Epithelial cell of esophagus (primary cell): ENCODE data around the gene KRT9.

Experiments used
- DNase-seq: peaks from one replicate; pipeline ENCODE4 v3.0.0; 2010; ENCODE audit warnings: low read depth
- H3K4me3 ChIP-seq: 2 replicates; pipeline ENCODE4 v1.5.1; 2011; ENCODE audit warnings: mild to moderate bottlenecking, low read length, control low read depth
- CTCF ChIP-seq: IDR thresholded peaks from 2 replicates; pipeline ENCODE4 v1.5.1; 2011; ENCODE audit warnings: low read depth, mild to moderate bottlenecking, low read length, control low read depth, inconsistent platforms; ENCODE audit not compliant: insufficient read depth; ENCODE audit errors: missing control alignments

Gene KRT9

GRCh38 chr17:41553987-41554680 lies 17.7 kb downstream of the KRT9 start:
- no peak for DNase-seq
- TF ChIP-seq CTCF, result no peak
- H3K4me3 ChIP-seq, result no peak overlapping the region

GRCh38 chr17:41553176-41553575 lies 18.7 kb downstream of the KRT9 start:
- DNase-seq, result peak; percentile 68
- TF ChIP-seq CTCF, result no peak
- H3K4me3 ChIP-seq, result no peak overlapping the region

GRCh38 chr17:41552455-41552854 lies 19.4 kb downstream of the KRT9 start:
- H3K4me3 ChIP-seq, result no peak overlapping the region
- no peak for TF ChIP-seq CTCF
- no peak for DNase-seq

- peak; percentile 48 for DNase-seq
- no peak for TF ChIP-seq CTCF
- H3K4me3 ChIP-seq, result no peak overlapping the region
These were observed 20.5 kb downstream of the KRT9 start for GRCh38 chr17:41551365-41551764.

- DNase-seq, result peak; percentile 55
- TF ChIP-seq CTCF, result no peak
- H3K4me3 ChIP-seq, result no peak overlapping the region
These were observed 22.2 kb downstream of the KRT9 start for GRCh38 chr17:41549596-41550039.

GRCh38 chr17:41548844-41549595 lies 22.8 kb downstream of the KRT9 start:
- DNase-seq, result peak; percentile 92
- H3K4me3 ChIP-seq, result peak overlapping the region; percentile 9
- peak; percentile 91 for TF ChIP-seq CTCF
